WTC11 (cell line): ENCODE measurements around the gene MGMT.

Source experiments
- ESRRA ChIP-seq: sonication (generic); formaldehyde crosslinking; IDR thresholded peaks from 2 replicates; pipeline ENCODE4 v1.8.1; 2022; ENCODE audit warnings: mild to moderate bottlenecking, missing genetic modification reagents, borderline replicate concordance
- FOXJ3 ChIP-seq: sonication (generic); formaldehyde crosslinking; IDR thresholded peaks from 2 replicates; pipeline ENCODE4 v1.9.0; 2021; ENCODE audit warnings: missing genetic modification reagents, mild to moderate bottlenecking, borderline replicate concordance
- SP1 ChIP-seq: sonication (generic); formaldehyde crosslinking; conservative IDR thresholded peaks from 2 replicates; pipeline ENCODE4 v1.8.1; 2022; ENCODE audit warnings: missing genetic modification reagents

DNA sequence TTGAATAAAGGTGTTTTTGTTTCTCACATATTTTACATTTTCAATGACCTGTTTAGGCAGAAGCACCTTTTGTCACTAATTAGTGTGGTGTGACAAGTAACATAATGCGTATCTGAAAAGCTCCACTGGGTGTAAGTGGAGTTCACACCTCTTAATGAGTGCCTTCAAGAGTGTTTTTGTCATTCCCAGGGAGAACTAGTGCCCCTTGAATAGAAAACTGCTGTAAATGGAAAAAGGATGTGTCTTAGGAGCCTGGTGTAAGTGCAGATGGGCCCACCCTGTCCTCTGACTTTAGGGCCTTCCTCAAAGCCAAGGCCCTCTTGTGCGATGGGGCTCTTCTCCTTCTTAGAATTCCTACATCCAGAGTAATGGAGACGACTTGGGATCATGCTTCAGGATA is 170.0 kb downstream of the MGMT start:
- TF ChIP-seq SP1 (CRISPR knock-in tag) = no peak
- TF ChIP-seq FOXJ3 = no peak
- no peak for TF ChIP-seq ESRRA (CRISPR knock-in tag)
